ENCODE results near the gene KCNJ16. TPM values are rescaled to one million over a fixed set of nuclear protein-coding genes. Genes with fewer than 3 reads are reported as not detected.

Gene KCNJ16
- total RNA-seq, 1 donor from 2014 or later = not detected

DNA sequence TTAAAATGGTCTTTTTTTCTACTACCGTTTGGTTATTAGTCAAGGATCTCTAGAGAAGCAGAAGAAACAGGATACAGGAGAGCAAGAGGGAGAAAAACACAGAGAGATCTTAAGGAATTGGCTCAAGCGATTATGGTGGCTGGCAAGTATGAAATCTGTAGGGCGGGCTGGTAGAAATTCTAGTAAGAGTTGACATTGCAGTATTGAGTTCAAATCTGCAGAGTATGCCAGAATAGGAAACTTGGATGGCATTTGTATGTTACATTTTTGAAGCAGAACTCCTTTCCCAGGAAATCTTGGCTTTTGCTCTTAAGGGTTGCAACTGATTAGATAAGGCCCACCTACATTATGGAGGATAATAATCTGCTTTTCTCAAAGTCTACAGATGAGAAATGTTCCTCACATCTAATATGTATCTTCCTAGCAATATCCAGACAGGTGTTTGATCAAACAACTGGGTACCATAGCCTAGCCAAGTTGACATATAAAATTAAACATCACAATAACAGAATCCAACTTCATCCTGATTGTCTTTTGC lies 4.0 kb downstream of the KCNJ16 start:
- Histone ChIP-seq H3K36me3 (no peaks in the 10 kb centered on the region), H3K9me3 (no peaks in the 10 kb centered on the region), H3K4me1 (no peaks in the 10 kb centered on the region), H3K27ac (no peak overlapping the region), H3K4me3 (no peak overlapping the region), H3K27me3 (no peaks in the 10 kb centered on the region)
- no peak for DNase-seq (ENCODE audit: extremely low spot score in 2 of 2)
- intact Hi-C loops (cut with DNase I) = no loop called here
- TF ChIP-seq POLR2A (IDR thresholded peaks at IDR 0.05) (no peak), POLR2AphosphoS5 (IDR thresholded peaks at IDR 0.05; ENCODE audit: insufficient read depth in 1 of 2, low read depth in 1 of 2) (no peak)
- TF ChIP-seq, protein P1, sequence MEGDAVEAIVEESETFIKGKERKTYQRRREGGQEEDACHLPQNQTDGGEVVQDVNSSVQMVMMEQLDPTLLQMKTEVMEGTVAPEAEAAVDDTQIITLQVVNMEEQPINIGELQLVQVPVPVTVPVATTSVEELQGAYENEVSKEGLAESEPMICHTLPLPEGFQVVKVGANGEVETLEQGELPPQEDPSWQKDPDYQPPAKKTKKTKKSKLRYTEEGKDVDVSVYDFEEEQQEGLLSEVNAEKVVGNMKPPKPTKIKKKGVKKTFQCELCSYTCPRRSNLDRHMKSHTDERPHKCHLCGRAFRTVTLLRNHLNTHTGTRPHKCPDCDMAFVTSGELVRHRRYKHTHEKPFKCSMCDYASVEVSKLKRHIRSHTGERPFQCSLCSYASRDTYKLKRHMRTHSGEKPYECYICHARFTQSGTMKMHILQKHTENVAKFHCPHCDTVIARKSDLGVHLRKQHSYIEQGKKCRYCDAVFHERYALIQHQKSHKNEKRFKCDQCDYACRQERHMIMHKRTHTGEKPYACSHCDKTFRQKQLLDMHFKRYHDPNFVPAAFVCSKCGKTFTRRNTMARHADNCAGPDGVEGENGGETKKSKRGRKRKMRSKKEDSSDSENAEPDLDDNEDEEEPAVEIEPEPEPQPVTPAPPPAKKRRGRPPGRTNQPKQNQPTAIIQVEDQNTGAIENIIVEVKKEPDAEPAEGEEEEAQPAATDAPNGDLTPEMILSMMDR (IDR thresholded peaks at IDR 0.05) = no peak

GRCh38 chr17:70080541-70081347 lies 5.7 kb downstream of the KCNJ16 start:
- Histone ChIP-seq H3K27me3 (no peaks in the 10 kb centered on the region), H3K4me1 (no peaks in the 10 kb centered on the region), H3K27ac (no peak overlapping the region), H3K36me3 (no peaks in the 10 kb centered on the region), H3K9me3 (no peaks in the 10 kb centered on the region), H3K4me3 (no peak overlapping the region)
- TF ChIP-seq, protein P1 (IDR thresholded peaks at IDR 0.05) = no peak
- no peak for TF ChIP-seq POLR2A (IDR thresholded peaks at IDR 0.05)
- no peak for TF ChIP-seq POLR2AphosphoS5 (IDR thresholded peaks at IDR 0.05; ENCODE audit: insufficient read depth in 1 of 2, low read depth in 1 of 2)
- intact Hi-C loops (cut with DNase I) = no loop called here
- DNase-seq (ENCODE audit: extremely low spot score in 2 of 2) = no peak

DNA sequence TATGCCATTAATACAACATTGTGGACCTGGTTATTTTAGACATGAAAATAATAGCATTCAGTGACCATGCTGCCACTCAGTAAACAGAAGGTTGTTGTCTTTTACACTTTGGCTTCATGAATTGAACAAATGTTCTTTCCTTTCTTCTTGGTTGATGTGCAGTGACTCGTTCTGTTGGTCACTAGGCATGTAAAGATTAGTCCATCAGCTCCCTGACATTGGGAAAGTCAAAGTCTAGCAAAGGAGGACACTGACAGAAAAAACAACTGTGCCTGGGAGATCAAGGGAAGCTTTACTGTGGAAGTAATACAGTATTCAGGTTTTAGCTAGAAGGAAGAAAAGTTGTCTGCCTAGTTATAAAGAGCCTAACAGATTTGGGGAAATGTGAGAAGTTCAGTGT lies 6.9 kb downstream of the KCNJ16 start:
- no peak for DNase-seq (ENCODE audit: extremely low spot score in 2 of 2)
- Histone ChIP-seq H3K27ac (no peak overlapping the region), H3K9me3 (no peaks in the 10 kb centered on the region), H3K4me1 (no peaks in the 10 kb centered on the region), H3K36me3 (no peaks in the 10 kb centered on the region), H3K27me3 (no peaks in the 10 kb centered on the region), H3K4me3 (no peak overlapping the region)
- intact Hi-C loops (cut with DNase I) = no loop called here
- TF ChIP-seq POLR2AphosphoS5 (IDR thresholded peaks at IDR 0.05; ENCODE audit: insufficient read depth in 1 of 2, low read depth in 1 of 2) = no peak
- TF ChIP-seq, protein P1 (IDR thresholded peaks at IDR 0.05) = no peak
- TF ChIP-seq POLR2A (IDR thresholded peaks at IDR 0.05) = no peak

DNA sequence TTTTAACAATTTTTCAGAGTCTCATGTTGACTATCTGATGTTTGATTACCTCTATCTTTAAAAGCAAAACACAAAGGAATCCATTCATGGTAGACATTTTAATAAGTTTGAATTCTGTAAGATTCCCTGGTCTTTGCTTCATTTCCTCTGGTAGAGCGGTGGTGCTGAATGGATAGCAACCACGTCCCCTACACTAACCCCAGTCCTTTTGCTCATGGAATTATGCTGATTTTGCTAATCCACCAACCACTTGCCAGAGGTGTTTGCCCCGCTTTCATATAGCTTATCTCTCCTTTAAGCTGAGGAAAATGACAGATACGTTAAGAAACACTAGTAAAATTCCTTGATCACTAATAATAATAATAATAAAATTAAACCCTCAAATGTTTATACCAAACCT lies 9.5 kb downstream of the KCNJ16 start:
- no peak overlapping the region for H3K4me3 ChIP-seq
- H3K36me3 ChIP-seq = no peaks in the 10 kb centered on the region
- no peak for DNase-seq (ENCODE audit: extremely low spot score in 2 of 2)
- TF ChIP-seq POLR2A (IDR thresholded peaks at IDR 0.05) (no peak), POLR2AphosphoS5 (IDR thresholded peaks at IDR 0.05; ENCODE audit: insufficient read depth in 1 of 2, low read depth in 1 of 2) (no peak)
- TF ChIP-seq, protein P1 (IDR thresholded peaks at IDR 0.05) = no peak
- no peak overlapping the region for H3K27ac ChIP-seq
- H3K9me3 ChIP-seq = no peaks in the 10 kb centered on the region
- H3K27me3 ChIP-seq = no peaks in the 10 kb centered on the region
- intact Hi-C loops (cut with DNase I) = no loop called here
- peaks cover 4% of the 10 kb centered on the region for H3K4me1 ChIP-seq

GRCh38 chr17:70086516-70086915 lies 11.5 kb downstream of the KCNJ16 start:
- DNase-seq (ENCODE audit: extremely low spot score in 2 of 2) = no peak
- no peak overlapping the region for H3K4me3 ChIP-seq
- TF ChIP-seq, protein P1 (IDR thresholded peaks at IDR 0.05) = no peak
- TF ChIP-seq POLR2AphosphoS5 (IDR thresholded peaks at IDR 0.05; ENCODE audit: insufficient read depth in 1 of 2, low read depth in 1 of 2) (no peak), POLR2A (IDR thresholded peaks at IDR 0.05) (no peak)
- H3K27me3 ChIP-seq = no peaks in the 10 kb centered on the region
- intact Hi-C loops (cut with DNase I) = no loop called here
- no peaks in the 10 kb centered on the region for H3K9me3 ChIP-seq
- no peak overlapping the region for H3K27ac ChIP-seq
- H3K4me1 ChIP-seq = peaks cover 13% of the 10 kb centered on the region
- no peaks in the 10 kb centered on the region for H3K36me3 ChIP-seq

Data from vagina (tissue), 2 donors.